SK-N-SH (cell line): Measurements from ENCODE around the gene CCDC150.
"Not testable (repeated sequence)": the region's sequence is repeated elsewhere in the genome, so short reads cannot be mapped to it uniquely, and the experiment has no call there.

Source experiments
- CHD2 ChIP-seq: fragments of 150-350 bp; IDR thresholded peaks from 2 replicates; pipeline ENCODE4 v1.6.1; 2018; ENCODE audit warnings: low read length; ENCODE audit not compliant: partially characterized antibody
- CTCF ChIP-seq: fragments of 200-600 bp; sonication (generic); IDR thresholded peaks from 2 replicates; pipeline ENCODE4 v1.6.1; 2017; ENCODE audit warnings: antibody characterized with exemption, mild to moderate bottlenecking, moderate library complexity
- GABPA ChIP-seq: IDR thresholded peaks from 2 replicates; pipeline ENCODE4 v1.4.0; 2012; ENCODE audit warnings: low read depth, mild to moderate bottlenecking
- MXI1 ChIP-seq: IDR thresholded peaks from 2 replicates; pipeline ENCODE4 v1.6.1; 2012; ENCODE audit warnings: mild to moderate bottlenecking, low read depth, low read length, improper control_type of control experiment
- RXRA ChIP-seq: IDR thresholded peaks from 2 replicates; pipeline ENCODE4 v1.4.0; 2012; ENCODE audit warnings: low read depth, mild to moderate bottlenecking, borderline replicate concordance
- TCF12 ChIP-seq: IDR thresholded peaks from 2 replicates; pipeline ENCODE4 v1.4.0; 2012
- USF2 ChIP-seq: fragments of 150-350 bp; IDR thresholded peaks from 2 replicates; pipeline ENCODE4 v1.6.1; 2017; ENCODE audit warnings: antibody characterized with exemption, low read length, low read depth, borderline replicate concordance

- TF ChIP-seq MXI1, GABPA, CTCF, TCF12, CHD2, RXRA, USF2: not testable (repeated sequence)
Measured at GRCh38 chr2:196736646-196737045, 97.1 kb downstream of the CCDC150 start.
